HepG2 (cell line): ENCODE results near the gene ARMC10. TPM values are rescaled to one million over a fixed set of nuclear protein-coding genes. Genes with fewer than 3 reads are reported as not detected.
A peak's percentile ranks its signal among the peaks of the same experiment; 100 is the strongest.

Experiments used
- ARID2 ChIP-seq: sonication (generic); formaldehyde crosslinking; IDR thresholded peaks from 2 replicates; pipeline ENCODE4 v1.8.1; 2022; ENCODE audit warnings: mild to moderate bottlenecking, missing genetic modification reagents, borderline replicate concordance
- ATF7 ChIP-seq, 2 experiments: fragments of 450-650 bp in 1 of 2; sonication (generic) in 1 of 2; formaldehyde crosslinking in 1 of 2; IDR thresholded peaks; 2 replicates each; pipeline versions ENCODE4 v1.4.0 to v1.6.1; 2016 to 2020; ENCODE audit warnings: antibody characterized with exemption in 1 of 2, mild to moderate bottlenecking in 1 of 2, missing genetic modification reagents in 1 of 2
- ELF3 ChIP-seq: IDR thresholded peaks from 2 replicates; pipeline ENCODE4 v1.6.1; 2016; ENCODE audit warnings: missing genetic modification reagents, missing compliant biosample characterization
- FOXK1 ChIP-seq: sonication (generic); formaldehyde crosslinking; IDR thresholded peaks from 2 replicates; pipeline ENCODE4 v1.4.0; 2020; ENCODE audit warnings: low read depth, missing genetic modification reagents, borderline replicate concordance
- GATAD2A ChIP-seq: IDR thresholded peaks from 2 replicates; pipeline ENCODE4 v1.6.1; 2016
- HOXA5 ChIP-seq: sonication (generic); formaldehyde crosslinking; IDR thresholded peaks from 2 replicates; pipeline ENCODE4 v1.4.0; 2020; ENCODE audit warnings: missing genetic modification reagents
- PCBP2 ChIP-seq: fragments of 200-400 bp; formaldehyde crosslinking; optimal IDR thresholded peaks from 2 replicates; pipeline ENCODE3; 2018; ENCODE audit warnings: low read length, low read depth; ENCODE audit not compliant: poor library complexity, severe bottlenecking
- RFX5 ChIP-seq: IDR thresholded peaks from 2 replicates; pipeline ENCODE4 v1.6.1; 2011; ENCODE audit warnings: low read depth, low read length, improper control_type of control experiment
- RXRA ChIP-seq: sonication (generic); formaldehyde crosslinking; IDR thresholded peaks from 2 replicates; pipeline ENCODE4 v1.5.1; 2020; ENCODE audit warnings: missing genetic modification reagents
- SNAPC2 ChIP-seq: sonication (generic); formaldehyde crosslinking; IDR thresholded peaks from 2 replicates; pipeline ENCODE4 v1.8.1; 2022; ENCODE audit warnings: mild to moderate bottlenecking, missing genetic modification reagents
- TBL1XR1 ChIP-seq: fragments of 150-350 bp; IDR thresholded peaks from 2 replicates; pipeline ENCODE4 v1.6.1; 2014; ENCODE audit warnings: borderline replicate concordance, low read length; ENCODE audit not compliant: partially characterized antibody
- U2AF2 ChIP-seq: fragments of 200-400 bp; formaldehyde crosslinking; IDR thresholded peaks from 2 replicates; pipeline ENCODE4 v1.6.1; 2017; ENCODE audit warnings: low read depth, mild to moderate bottlenecking, low read length
- ZBTB1 ChIP-seq: sonication (generic); formaldehyde crosslinking; IDR thresholded peaks from 2 replicates; pipeline ENCODE4 v1.4.0; 2020; ENCODE audit warnings: missing genetic modification reagents, borderline replicate concordance
- ZFP62 ChIP-seq: sonication (generic); formaldehyde crosslinking; IDR thresholded peaks from 2 replicates; pipeline ENCODE4 v1.4.0; 2020; ENCODE audit warnings: missing genetic modification reagents
- ZNF160 ChIP-seq: sonication (generic); formaldehyde crosslinking; IDR thresholded peaks from 2 replicates; pipeline ENCODE4 v1.8.0; 2022; ENCODE audit warnings: mild to moderate bottlenecking, inconsistent platforms, missing genetic modification reagents
- ZNF253 ChIP-seq: sonication (generic); formaldehyde crosslinking; IDR thresholded peaks from 2 replicates; pipeline ENCODE4 v1.8.0; 2022; ENCODE audit warnings: mild to moderate bottlenecking, missing genetic modification reagents, borderline replicate concordance
- ZNF670 ChIP-seq: sonication (generic); formaldehyde crosslinking; IDR thresholded peaks from 2 replicates; pipeline ENCODE4 v1.8.0; 2022; ENCODE audit warnings: mild to moderate bottlenecking, missing genetic modification reagents, borderline replicate concordance
- ZNF7 ChIP-seq: IDR thresholded peaks from 2 replicates; pipeline ENCODE4 v1.6.1; 2016; ENCODE audit warnings: missing biosample characterization, missing genetic modification reagents
- ZZZ3 ChIP-seq: sonication (generic); formaldehyde crosslinking; IDR thresholded peaks from 2 replicates; pipeline ENCODE4 v1.4.0; 2020; ENCODE audit warnings: missing genetic modification reagents, mild to moderate bottlenecking, borderline replicate concordance
- polyA plus RNA-seq, 8 experiments: library from polyadenylated mRNA; depleted of rRNA in 3 of 8; stranded (reverse) in 7 of 8; unstranded in 1 of 8; fragments of >200 nt; fragmentation: Illumina TruSeq in 4 of 8; extraction: Trizol in 4 of 8; gene quantifications; 2 replicates each; pipeline versions ENCODE4 v1.2.1 to v1.2.3, GENCODE V29; 2011 to 2016; ENCODE audit warnings: low read depth in 4 of 8, missing spikeins in 1 of 8, mixed read lengths in 1 of 8; ENCODE audit not compliant: insufficient read depth in 1 of 8
- total RNA-seq, 5 experiments: library from RNA; depleted of rRNA; stranded (reverse); fragments of >200 nt; fragmentation: Illumina TruSeq; extraction: Trizol; gene quantifications; 2 replicates each; pipeline ENCODE4 v1.2.3, GENCODE V29; 2016; ENCODE audit warnings: low read depth in 1 of 5
- TF ChIP-seq, protein P1 (sequence below): sonication (generic); formaldehyde crosslinking; IDR thresholded peaks from 2 replicates; pipeline ENCODE4 v1.5.1; 2020; ENCODE audit warnings: missing genetic modification reagents, mild to moderate bottlenecking, borderline replicate concordance
- TF ChIP-seq, protein P2 (sequence below): IDR thresholded peaks from 2 replicates; pipeline ENCODE4 v1.6.1; 2016; ENCODE audit warnings: missing compliant biosample characterization, missing genetic modification reagents, borderline replicate concordance
- TF ChIP-seq, protein P3 (sequence below): sonication (generic); formaldehyde crosslinking; IDR thresholded peaks from 2 replicates; pipeline ENCODE4 v1.4.0; 2020; ENCODE audit warnings: missing genetic modification reagents

The ARMC10 gene
- total and polyA plus RNA-seq, 2 of the 13 experiments (the other 11 are each of a cell fraction or from before 2014, with no cell fraction given) = 11.3 to 23.7 TPM

DNA sequence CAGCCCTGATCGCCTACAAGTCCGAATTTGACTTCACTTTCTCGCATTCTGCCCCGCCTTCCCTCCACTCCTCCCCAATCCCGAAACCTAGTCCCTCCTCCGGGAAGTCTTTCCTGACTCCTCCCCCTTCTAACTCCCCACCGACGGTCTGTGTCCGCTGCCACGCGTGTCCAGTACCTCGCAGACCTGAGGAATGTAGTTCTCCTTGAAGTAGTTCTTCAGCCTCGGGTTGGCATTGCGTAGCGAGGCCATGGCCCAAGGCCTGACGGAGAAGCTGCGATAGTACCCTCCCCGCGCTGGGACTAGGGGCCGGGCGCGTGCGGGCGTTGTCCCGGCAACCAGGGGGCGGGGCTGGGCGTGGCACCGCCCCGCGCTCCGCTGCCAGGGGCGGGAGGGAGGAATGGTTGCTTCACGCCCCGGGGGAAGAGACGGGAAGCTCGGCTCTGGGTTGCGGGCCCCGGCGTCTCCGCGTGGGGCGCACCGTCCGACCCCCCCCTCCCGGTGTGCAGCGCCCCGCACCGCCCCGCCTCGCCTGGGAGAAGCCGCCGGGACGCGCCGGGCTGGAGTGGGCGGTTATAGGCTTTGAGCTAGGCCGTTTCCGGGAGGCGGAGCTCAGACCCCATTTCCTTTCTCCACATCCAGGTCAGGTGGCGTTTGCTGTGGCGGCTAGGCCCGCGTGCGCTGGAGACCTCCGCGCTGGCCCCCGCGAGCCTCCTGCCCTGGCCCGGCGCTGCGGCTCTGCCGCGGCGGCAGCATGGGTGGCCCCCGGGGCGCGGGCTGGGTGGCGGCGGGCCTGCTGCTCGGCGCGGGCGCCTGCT is at the start of gene ARMC10, which contains the start of gene FBXL13 (continued):
- TF ChIP-seq ZNF160 (0 out of 2 replicates have a peak, but pooled peaks have one; percentile 19), SNAPC2 (0 out of 2 replicates have a peak, but pooled peaks have one; percentile 37), ZNF7 (CRISPR knock-in tag) (no peak), FOXK1 (CRISPR knock-in tag) (no peak), HOXA5 (CRISPR knock-in tag) (peak; percentile 92), ZNF253 (CRISPR knock-in tag) (no peak), ELF3 (CRISPR knock-in tag) (peak; percentile 72), PCBP2 (no peak), GATAD2A (CRISPR knock-in tag) (no peak; the same call in 1 of the 2 replicates), U2AF2 (0 out of 2 replicates have a peak, but pooled peaks have one; percentile 87), RFX5 (no peak), ATF7 (IDR thresholded peaks at IDR 0.05) (no peak), ATF7 (CRISPR knock-in tag; IDR thresholded peaks at IDR 0.05) (0 out of 2 replicates have a peak, but pooled peaks have one; percentile 16), ZFP62 (CRISPR knock-in tag) (no peak), ARID2 (CRISPR knock-in tag) (peak; percentile 91), RXRA (CRISPR knock-in tag) (peak; percentile 15), ZBTB1 (CRISPR knock-in tag) (no peak; the same call in 1 of the 2 replicates), ZZZ3 (no peak), TBL1XR1 (no peak), ZNF670 (no peak; the same call in 1 of the 2 replicates)
- TF ChIP-seq, protein P1, sequence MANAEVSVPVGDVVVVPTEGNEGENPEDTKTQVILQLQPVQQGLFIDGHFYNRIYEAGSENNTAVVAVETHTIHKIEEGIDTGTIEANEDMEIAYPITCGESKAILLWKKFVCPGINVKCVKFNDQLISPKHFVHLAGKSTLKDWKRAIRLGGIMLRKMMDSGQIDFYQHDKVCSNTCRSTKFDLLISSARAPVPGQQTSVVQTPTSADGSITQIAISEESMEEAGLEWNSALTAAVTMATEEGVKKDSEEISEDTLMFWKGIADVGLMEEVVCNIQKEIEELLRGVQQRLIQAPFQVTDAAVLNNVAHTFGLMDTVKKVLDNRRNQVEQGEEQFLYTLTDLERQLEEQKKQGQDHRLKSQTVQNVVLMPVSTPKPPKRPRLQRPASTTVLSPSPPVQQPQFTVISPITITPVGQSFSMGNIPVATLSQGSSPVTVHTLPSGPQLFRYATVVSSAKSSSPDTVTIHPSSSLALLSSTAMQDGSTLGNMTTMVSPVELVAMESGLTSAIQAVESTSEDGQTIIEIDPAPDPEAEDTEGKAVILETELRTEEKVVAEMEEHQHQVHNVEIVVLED (CRISPR knock-in tag) = peak; percentile 76
- TF ChIP-seq, protein P2, sequence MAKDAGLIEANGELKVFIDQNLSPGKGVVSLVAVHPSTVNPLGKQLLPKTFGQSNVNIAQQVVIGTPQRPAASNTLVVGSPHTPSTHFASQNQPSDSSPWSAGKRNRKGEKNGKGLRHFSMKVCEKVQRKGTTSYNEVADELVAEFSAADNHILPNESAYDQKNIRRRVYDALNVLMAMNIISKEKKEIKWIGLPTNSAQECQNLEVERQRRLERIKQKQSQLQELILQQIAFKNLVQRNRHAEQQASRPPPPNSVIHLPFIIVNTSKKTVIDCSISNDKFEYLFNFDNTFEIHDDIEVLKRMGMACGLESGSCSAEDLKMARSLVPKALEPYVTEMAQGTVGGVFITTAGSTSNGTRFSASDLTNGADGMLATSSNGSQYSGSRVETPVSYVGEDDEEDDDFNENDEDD (CRISPR knock-in tag) = peak; percentile 55; the same call in 1 of the 2 replicates
- TF ChIP-seq, protein P3, sequence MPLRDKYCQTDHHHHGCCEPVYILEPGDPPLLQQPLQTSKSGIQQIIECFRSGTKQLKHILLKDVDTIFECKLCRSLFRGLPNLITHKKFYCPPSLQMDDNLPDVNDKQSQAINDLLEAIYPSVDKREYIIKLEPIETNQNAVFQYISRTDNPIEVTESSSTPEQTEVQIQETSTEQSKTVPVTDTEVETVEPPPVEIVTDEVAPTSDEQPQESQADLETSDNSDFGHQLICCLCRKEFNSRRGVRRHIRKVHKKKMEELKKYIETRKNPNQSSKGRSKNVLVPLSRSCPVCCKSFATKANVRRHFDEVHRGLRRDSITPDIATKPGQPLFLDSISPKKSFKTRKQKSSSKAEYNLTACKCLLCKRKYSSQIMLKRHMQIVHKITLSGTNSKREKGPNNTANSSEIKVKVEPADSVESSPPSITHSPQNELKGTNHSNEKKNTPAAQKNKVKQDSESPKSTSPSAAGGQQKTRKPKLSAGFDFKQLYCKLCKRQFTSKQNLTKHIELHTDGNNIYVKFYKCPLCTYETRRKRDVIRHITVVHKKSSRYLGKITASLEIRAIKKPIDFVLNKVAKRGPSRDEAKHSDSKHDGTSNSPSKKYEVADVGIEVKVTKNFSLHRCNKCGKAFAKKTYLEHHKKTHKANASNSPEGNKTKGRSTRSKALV = peak; percentile 44
